Effector memory CD8-positive, alpha-beta T cell (primary cell): ENCODE results near the gene CREB5.

Experiments
- ATAC-seq: fragments of 150-1000 bp; cut with Tn5 transposase; replicated peaks from 2 replicates; pipeline ENCODE4 v1.10.0; 2021; ENCODE audit warnings: mild to moderate bottlenecking, moderate library complexity
- DNase-seq, 3 experiments: peaks; one replicate each; pipeline ENCODE4 v3.0.0; 2021
- H3K27ac Mint-ChIP-seq, 2 donors: one replicate each; pipeline ENCODE4 v1.8.0; 2022; ENCODE audit warnings: mild to moderate bottlenecking in 2 of 2, mixed read lengths in 2 of 2, moderate library complexity in 2 of 2
- H3K27me3 Mint-ChIP-seq, 2 donors: one replicate each; pipeline ENCODE4 v1.8.0; 2022; ENCODE audit warnings: mixed read lengths in 2 of 2
- H3K36me3 Mint-ChIP-seq: one replicate; pipeline ENCODE4 v1.8.0; 2022; ENCODE audit warnings: mild to moderate bottlenecking, moderate library complexity, mixed read lengths; ENCODE audit not compliant: insufficient read depth
- H3K4me1 Mint-ChIP-seq, 2 donors: one replicate each; pipeline ENCODE4 v1.8.0; 2022; ENCODE audit warnings: low read depth in 2 of 2, mixed read lengths in 2 of 2
- H3K4me3 Mint-ChIP-seq, 2 donors: one replicate each; pipeline ENCODE4 v1.8.0; 2022; ENCODE audit warnings: mild to moderate bottlenecking in 2 of 2, mixed read lengths in 2 of 2, moderate library complexity in 2 of 2
- H3K9me3 Mint-ChIP-seq, 2 donors: one replicate each; pipeline ENCODE4 v1.8.0; 2022; ENCODE audit warnings: mixed read lengths in 2 of 2

Gene CREB5

DNA sequence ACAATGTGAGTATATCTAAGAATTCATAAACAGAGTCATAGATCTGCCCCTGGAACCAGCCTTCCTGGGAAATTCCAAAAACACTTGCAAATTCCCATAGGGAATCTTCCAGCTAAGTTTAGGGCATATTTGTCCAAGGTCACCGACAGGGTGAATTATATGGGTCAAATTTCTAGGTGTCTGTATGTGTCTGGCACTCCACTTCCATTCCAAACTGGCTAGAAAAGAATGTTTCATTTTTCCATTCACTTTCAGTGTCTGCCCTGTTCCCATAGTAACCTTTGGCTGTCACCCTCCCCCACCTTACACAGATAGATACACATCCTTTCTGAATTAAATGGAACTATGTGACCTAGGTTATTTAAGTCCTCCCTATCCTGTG lies 230.9 kb downstream of the CREB5 start:
- H3K9me3 Mint-ChIP-seq: no peaks in the 10 kb centered on the region
- H3K27me3 Mint-ChIP-seq: peaks cover 0 to 11% of the 10 kb centered on the region in 2 donors
- no peaks in the 10 kb centered on the region for H3K4me1 Mint-ChIP-seq
- no peak for DNase-seq
- H3K27ac Mint-ChIP-seq: no peak overlapping the region
- H3K36me3 Mint-ChIP-seq: no peaks in the 10 kb centered on the region
- no peak overlapping the region for H3K4me3 Mint-ChIP-seq
- ATAC-seq: no peak

DNA sequence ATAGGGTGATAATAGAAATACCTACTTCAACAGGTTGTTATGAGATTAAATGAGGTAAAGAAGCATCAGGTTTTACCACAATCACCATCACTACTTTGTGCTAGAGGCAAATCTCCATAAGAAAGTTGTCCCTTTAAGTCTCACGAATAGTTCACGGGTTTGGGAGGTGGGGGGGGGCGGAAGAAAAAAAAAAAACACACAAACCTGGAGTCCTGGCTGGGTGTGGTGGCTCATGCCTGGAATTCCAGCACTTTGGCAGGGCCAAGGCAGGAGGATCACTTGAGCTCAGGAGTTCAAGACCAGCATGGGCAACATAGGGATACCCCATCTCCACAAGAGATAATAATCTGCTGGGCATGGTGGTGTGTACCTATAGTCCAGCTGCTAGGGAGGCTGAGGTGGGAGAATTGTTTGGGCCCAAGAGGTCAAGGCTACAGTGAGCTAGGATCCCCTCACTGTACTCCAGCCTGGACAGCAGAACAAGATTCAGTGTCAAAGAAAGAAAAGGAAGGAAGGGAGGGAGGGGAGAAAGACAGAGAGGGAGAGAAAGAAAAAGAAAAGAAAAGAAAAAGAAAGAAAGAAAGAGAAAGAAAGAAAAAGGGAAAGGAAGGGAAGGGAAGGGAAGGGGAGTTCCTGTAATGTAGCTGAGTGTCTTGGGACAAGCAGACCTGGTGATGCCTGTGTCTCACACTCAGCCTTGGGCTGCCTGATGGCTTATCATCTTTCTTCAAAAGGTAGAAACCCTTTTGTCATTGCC lies 231.4 kb downstream of the CREB5 start:
- no peaks in the 10 kb centered on the region for H3K36me3 Mint-ChIP-seq
- H3K27ac Mint-ChIP-seq: no peak overlapping the region
- peaks cover 0 to 11% of the 10 kb centered on the region in 2 donors for H3K27me3 Mint-ChIP-seq
- ATAC-seq (no peak), DNase-seq (no peak)
- H3K9me3 Mint-ChIP-seq: no peaks in the 10 kb centered on the region
- H3K4me1 Mint-ChIP-seq: no peaks in the 10 kb centered on the region
- no peak overlapping the region for H3K4me3 Mint-ChIP-seq

DNA sequence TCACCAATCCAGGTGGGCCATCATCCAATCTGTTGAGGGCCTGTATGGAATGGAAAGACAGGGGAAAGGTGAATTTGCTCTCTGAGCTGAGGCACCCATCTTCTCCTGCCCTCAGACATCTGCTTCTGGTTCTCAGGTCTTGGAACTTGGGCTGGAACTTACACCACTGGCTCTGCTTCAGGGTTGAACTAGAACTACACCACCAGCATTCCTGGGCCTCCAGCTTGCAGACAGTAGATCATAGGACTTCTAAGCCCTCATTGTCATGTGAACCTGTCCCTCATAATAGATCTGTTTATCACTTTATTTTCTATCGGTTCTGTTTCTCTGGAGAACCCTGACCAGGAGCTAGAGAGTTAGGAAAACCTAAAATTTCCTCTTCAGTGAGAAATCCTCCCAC lies 233.5 kb downstream of the CREB5 start:
- DNase-seq (no peak), ATAC-seq (no peak)
- Mint-ChIP-seq H3K27ac (no peak overlapping the region), H3K9me3 (no peaks in the 10 kb centered on the region), H3K27me3 (peaks cover 0 to 11% of the 10 kb centered on the region in 2 donors), H3K4me1 (no peaks in the 10 kb centered on the region), H3K4me3 (no peak overlapping the region), H3K36me3 (no peaks in the 10 kb centered on the region)

GRCh38 chr7:28646376-28647075 lies 234.2 kb downstream of the CREB5 start:
- Mint-ChIP-seq H3K4me1 (no peaks in the 10 kb centered on the region), H3K9me3 (no peaks in the 10 kb centered on the region), H3K4me3 (no peak overlapping the region), H3K27ac (no peak overlapping the region), H3K27me3 (peaks cover 0 to 11% of the 10 kb centered on the region in 2 donors), H3K36me3 (no peaks in the 10 kb centered on the region)
- ATAC-seq: no peak
- no peak for DNase-seq

GRCh38 chr7:28647076-28647421 lies 234.7 kb downstream of the CREB5 start:
- Mint-ChIP-seq H3K4me3 (no peak overlapping the region), H3K4me1 (no peaks in the 10 kb centered on the region)

GRCh38 chr7:28649189-28649588 lies 236.9 kb downstream of the CREB5 start:
- Mint-ChIP-seq H3K4me1 (no peaks in the 10 kb centered on the region), H3K27me3 (no peaks in the 10 kb centered on the region), H3K4me3 (no peak overlapping the region), H3K9me3 (no peaks in the 10 kb centered on the region), H3K27ac (no peak overlapping the region), H3K36me3 (no peaks in the 10 kb centered on the region)
- ATAC-seq (no peak), DNase-seq (no peak)

More at GRCh38 chr7:28647076-28647421, 234.7 kb downstream of the CREB5 start:
- no peaks in the 10 kb centered on the region for H3K9me3 Mint-ChIP-seq
- no peak overlapping the region for H3K27ac Mint-ChIP-seq
- H3K27me3 Mint-ChIP-seq: peaks cover 0 to 11% of the 10 kb centered on the region in 2 donors
- DNase-seq (no peak), ATAC-seq (no peak)
- H3K36me3 Mint-ChIP-seq: no peaks in the 10 kb centered on the region

DNA sequence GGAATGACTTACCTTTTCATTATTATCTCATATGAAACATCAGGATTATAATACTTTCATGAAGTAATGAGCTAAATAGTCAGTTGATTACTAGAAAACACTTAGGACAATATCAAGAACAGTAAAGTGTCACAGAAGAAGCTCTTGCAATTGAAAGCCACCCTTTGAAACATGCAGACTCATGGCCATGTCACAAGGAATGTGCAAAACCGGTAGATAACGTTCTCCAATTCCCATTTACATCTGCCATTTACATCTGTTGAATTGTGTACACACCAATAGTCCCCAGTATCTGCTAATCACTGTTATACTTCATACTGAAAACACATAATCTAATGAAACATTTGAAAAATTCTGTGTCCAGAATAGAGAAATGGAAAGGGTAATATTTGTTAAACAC lies 237.5 kb downstream of the CREB5 start:
- no peaks in the 10 kb centered on the region for H3K9me3 Mint-ChIP-seq
- no peaks in the 10 kb centered on the region for H3K4me1 Mint-ChIP-seq
- DNase-seq (no peak), ATAC-seq (no peak)
- no peak overlapping the region for H3K4me3 Mint-ChIP-seq
- no peaks in the 10 kb centered on the region for H3K36me3 Mint-ChIP-seq
- H3K27me3 Mint-ChIP-seq: no peaks in the 10 kb centered on the region
- H3K27ac Mint-ChIP-seq: no peak overlapping the region

DNA sequence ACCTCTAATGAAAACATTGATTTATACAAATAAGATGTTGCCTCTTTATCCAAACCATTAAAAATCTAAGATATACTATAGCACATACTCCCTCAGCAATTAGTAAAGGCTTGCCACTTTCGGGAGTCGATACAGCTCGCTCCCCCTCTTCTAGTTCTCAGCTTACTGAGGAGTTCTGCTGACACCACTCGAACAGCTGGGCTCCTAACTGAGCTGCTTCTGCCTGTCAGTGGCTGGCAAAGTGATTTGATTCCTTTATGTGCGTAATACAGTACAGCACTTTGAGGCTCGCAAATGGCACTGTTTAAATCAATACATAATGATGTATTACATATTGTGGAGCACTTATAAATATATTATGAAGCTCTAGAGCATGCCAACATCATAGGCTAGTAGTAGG lies 241.8 kb downstream of the CREB5 start:
- ATAC-seq (no peak), DNase-seq (no peak)
- Mint-ChIP-seq H3K36me3 (no peaks in the 10 kb centered on the region), H3K27me3 (peaks cover 0 to 8% of the 10 kb centered on the region in 2 donors), H3K27ac (no peak overlapping the region), H3K4me3 (no peak overlapping the region), H3K4me1 (no peaks in the 10 kb centered on the region), H3K9me3 (no peaks in the 10 kb centered on the region)

DNA sequence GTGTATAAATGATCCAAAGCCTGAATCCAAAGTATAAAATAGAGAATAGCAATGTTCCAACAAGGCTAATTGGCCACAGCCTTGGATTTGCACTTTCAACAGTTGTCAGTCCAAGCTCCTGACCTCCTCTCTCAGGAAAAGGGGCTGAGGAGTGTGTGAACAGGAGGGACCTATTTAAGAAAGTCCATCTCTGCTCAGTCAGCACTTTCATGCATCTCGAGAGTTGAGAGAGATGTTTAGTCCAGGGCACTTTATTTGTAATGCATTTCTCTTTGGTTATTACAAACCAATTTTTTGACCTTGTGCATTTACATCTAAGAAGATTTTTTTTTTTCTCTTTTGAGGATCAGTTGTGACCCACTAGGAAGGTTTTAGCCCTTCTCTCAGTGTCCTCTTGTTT lies 244.2 kb downstream of the CREB5 start:
- Mint-ChIP-seq H3K9me3 (no peaks in the 10 kb centered on the region), H3K27ac (no peak overlapping the region), H3K4me3 (no peak overlapping the region), H3K27me3 (peaks cover 2 to 19% of the 10 kb centered on the region in 2 donors), H3K4me1 (no peaks in the 10 kb centered on the region), H3K36me3 (no peaks in the 10 kb centered on the region)
- ATAC-seq (no peak), DNase-seq (no peak)

- Mint-ChIP-seq H3K9me3 (no peaks in the 10 kb centered on the region), H3K4me3 (no peak overlapping the region), H3K36me3 (no peaks in the 10 kb centered on the region), H3K4me1 (no peaks in the 10 kb centered on the region), H3K27ac (no peak overlapping the region), H3K27me3 (peaks cover 13 to 28% of the 10 kb centered on the region in 2 donors)
- no peak for ATAC-seq
- DNase-seq: no peak
Observed at GRCh38 chr7:28658381-28658780, 246.1 kb downstream of the CREB5 start.

GRCh38 chr7:28660132-28660531 lies 247.8 kb downstream of the CREB5 start:
- Mint-ChIP-seq H3K4me3 (no peak overlapping the region), H3K4me1 (no peaks in the 10 kb centered on the region), H3K27ac (no peak overlapping the region), H3K36me3 (no peaks in the 10 kb centered on the region), H3K27me3 (peaks cover 29 to 36% of the 10 kb centered on the region in 2 donors), H3K9me3 (peaks cover 0 to 4% of the 10 kb centered on the region in 2 donors)
- ATAC-seq (no peak), DNase-seq (no peak)

- Mint-ChIP-seq H3K4me3 (no peak overlapping the region), H3K36me3 (no peaks in the 10 kb centered on the region), H3K9me3 (peaks cover 0 to 4% of the 10 kb centered on the region in 2 donors), H3K27ac (no peak overlapping the region), H3K4me1 (no peaks in the 10 kb centered on the region), H3K27me3 (peaks cover 31 to 36% of the 10 kb centered on the region in 2 donors)
- ATAC-seq (no peak), DNase-seq (no peak)
Observed at GRCh38 chr7:28661826-28662595, 249.7 kb downstream of the CREB5 start.

GRCh38 chr7:28666154-28666553 lies 253.8 kb downstream of the CREB5 start:
- ATAC-seq (no peak), DNase-seq (no peak)
- H3K4me1 Mint-ChIP-seq: no peaks in the 10 kb centered on the region
- H3K4me3 Mint-ChIP-seq: no peak overlapping the region
- peaks cover 0 to 4% of the 10 kb centered on the region in 2 donors for H3K9me3 Mint-ChIP-seq
- H3K27ac Mint-ChIP-seq: no peak overlapping the region
- no peaks in the 10 kb centered on the region for H3K36me3 Mint-ChIP-seq
- peaks cover 28 to 39% of the 10 kb centered on the region in 2 donors for H3K27me3 Mint-ChIP-seq
